ENCODE results near the gene EXOSC10.

GRCh38 chr1:11134898-11135266 lies 35.2 kb upstream of the EXOSC10 start:
- TF ChIP-seq CTCF (IDR thresholded peaks at IDR 0.05) (no peak), POLR2AphosphoS5 (IDR thresholded peaks at IDR 0.05; ENCODE audit: low read depth, low read length) (no peak)
